Effector memory CD4-positive, alpha-beta T cell (primary cell): ENCODE data around the gene CST9L.

ENCODE experiments used
- DNase-seq, 3 donors: peaks; one replicate each; pipeline ENCODE4 v3.0.0-alpha.2; 2020
- H3K27ac ChIP-seq: 2 replicates; pipeline ENCODE4 v1.7.0; 2013; ENCODE audit warnings: mild to moderate bottlenecking, low read length, moderate library complexity; ENCODE audit not compliant: insufficient read depth, poor library complexity, severe bottlenecking
- H3K27me3 ChIP-seq: replicated peaks from 2 replicates; pipeline ENCODE4 v1.7.0; 2013; ENCODE audit warnings: mild to moderate bottlenecking, low read length; ENCODE audit not compliant: insufficient read depth, control insufficient read depth, poor library complexity, severe bottlenecking
- H3K36me3 ChIP-seq: 2 replicates; pipeline ENCODE4 v1.7.0; 2013; ENCODE audit warnings: mild to moderate bottlenecking, low read length, moderate library complexity; ENCODE audit not compliant: control insufficient read depth, insufficient read depth
- H3K4me1 ChIP-seq: 2 replicates; pipeline ENCODE4 v1.7.0; 2013; ENCODE audit warnings: low read length, mild to moderate bottlenecking; ENCODE audit not compliant: control insufficient read depth, insufficient read depth, poor library complexity, severe bottlenecking
- H3K4me3 ChIP-seq: 2 replicates; pipeline ENCODE4 v1.7.0; 2013; ENCODE audit warnings: low read length, low read depth, mild to moderate bottlenecking; ENCODE audit not compliant: insufficient read depth, poor library complexity, severe bottlenecking
- H3K9me3 ChIP-seq: 2 replicates; pipeline ENCODE4 v1.7.0; 2013; ENCODE audit warnings: mild to moderate bottlenecking, low read length, moderate library complexity; ENCODE audit not compliant: control insufficient read depth

Gene CST9L

GRCh38 chr20:23604306-23604705 is 36.0 kb upstream of the CST9L start:
- no peaks in the 10 kb centered on the region for H3K27me3 ChIP-seq
- no peaks in the 10 kb centered on the region for H3K9me3 ChIP-seq
- H3K4me3 ChIP-seq, result no peak overlapping the region
- no peak overlapping the region for H3K27ac ChIP-seq
- no peaks in the 10 kb centered on the region for H3K36me3 ChIP-seq
- no peaks in the 10 kb centered on the region for H3K4me1 ChIP-seq
- no peak for DNase-seq

- Histone ChIP-seq H3K4me3 (no peak overlapping the region), H3K9me3 (no peaks in the 10 kb centered on the region), H3K36me3 (no peaks in the 10 kb centered on the region), H3K27ac (no peak overlapping the region), H3K27me3 (no peaks in the 10 kb centered on the region), H3K4me1 (no peaks in the 10 kb centered on the region)
- DNase-seq, result no peak
Measured at GRCh38 chr20:23603321-23603720, 35.0 kb upstream of the CST9L start.

- no peak for DNase-seq
- Histone ChIP-seq H3K36me3 (no peaks in the 10 kb centered on the region), H3K27ac (no peak overlapping the region), H3K4me3 (no peak overlapping the region), H3K27me3 (no peaks in the 10 kb centered on the region), H3K4me1 (no peaks in the 10 kb centered on the region), H3K9me3 (no peaks in the 10 kb centered on the region)
Measured at GRCh38 chr20:23602699-23603098, 34.4 kb upstream of the CST9L start.

- H3K4me1 ChIP-seq, result no peaks in the 10 kb centered on the region
- H3K4me3 ChIP-seq, result no peak overlapping the region
- no peaks in the 10 kb centered on the region for H3K9me3 ChIP-seq
- no peak overlapping the region for H3K27ac ChIP-seq
- no peaks in the 10 kb centered on the region for H3K27me3 ChIP-seq
- no peaks in the 10 kb centered on the region for H3K36me3 ChIP-seq
- no peak for DNase-seq
Measured at GRCh38 chr20:23602241-23602640, 34.0 kb upstream of the CST9L start.

GRCh38 chr20:23601715-23602114 is 33.4 kb upstream of the CST9L start:
- Histone ChIP-seq H3K9me3 (no peaks in the 10 kb centered on the region), H3K4me1 (no peaks in the 10 kb centered on the region), H3K27ac (no peak overlapping the region), H3K4me3 (no peak overlapping the region), H3K36me3 (no peaks in the 10 kb centered on the region), H3K27me3 (no peaks in the 10 kb centered on the region)
- no peak for DNase-seq

- Histone ChIP-seq H3K9me3 (no peaks in the 10 kb centered on the region), H3K27ac (no peak overlapping the region), H3K4me3 (no peak overlapping the region), H3K4me1 (no peaks in the 10 kb centered on the region), H3K36me3 (no peaks in the 10 kb centered on the region), H3K27me3 (no peaks in the 10 kb centered on the region)
- no peak for DNase-seq
Measured at GRCh38 chr20:23598481-23598880, 30.2 kb upstream of the CST9L start.

GRCh38 chr20:23596579-23597250 is 28.4 kb upstream of the CST9L start:
- no peaks in the 10 kb centered on the region for H3K27me3 ChIP-seq
- H3K9me3 ChIP-seq, result no peaks in the 10 kb centered on the region
- H3K27ac ChIP-seq, result no peak overlapping the region
- no peaks in the 10 kb centered on the region for H3K4me1 ChIP-seq
- DNase-seq, result no peak
- no peaks in the 10 kb centered on the region for H3K36me3 ChIP-seq
- H3K4me3 ChIP-seq, result no peak overlapping the region

- H3K9me3 ChIP-seq, result no peaks in the 10 kb centered on the region
- no peak for DNase-seq
- H3K4me1 ChIP-seq, result no peaks in the 10 kb centered on the region
- no peak overlapping the region for H3K27ac ChIP-seq
- H3K27me3 ChIP-seq, result no peaks in the 10 kb centered on the region
- H3K36me3 ChIP-seq, result no peaks in the 10 kb centered on the region
- H3K4me3 ChIP-seq, result no peak overlapping the region
Measured at GRCh38 chr20:23595941-23596340, 27.7 kb upstream of the CST9L start.

GRCh38 chr20:23588434-23589403 is 20.4 kb upstream of the CST9L start:
- Histone ChIP-seq H3K27ac (no peak overlapping the region), H3K27me3 (no peaks in the 10 kb centered on the region), H3K9me3 (no peaks in the 10 kb centered on the region), H3K36me3 (no peaks in the 10 kb centered on the region), H3K4me1 (no peaks in the 10 kb centered on the region), H3K4me3 (no peak overlapping the region)
- DNase-seq, result no peak

GRCh38 chr20:23587631-23588030 is 19.3 kb upstream of the CST9L start:
- H3K27me3 ChIP-seq, result no peaks in the 10 kb centered on the region
- no peak overlapping the region for H3K4me3 ChIP-seq
- H3K36me3 ChIP-seq, result no peaks in the 10 kb centered on the region
- no peak overlapping the region for H3K27ac ChIP-seq
- no peaks in the 10 kb centered on the region for H3K4me1 ChIP-seq
- no peak for DNase-seq
- H3K9me3 ChIP-seq, result no peaks in the 10 kb centered on the region
